Left ventricle myocardium superior (tissue), 1 donor: ENCODE data around the gene BPIFB4. TPM values are rescaled to one million over a fixed set of nuclear protein-coding genes. Genes with fewer than 3 reads are reported as not detected.

Experiments used
- ATAC-seq: fragments of 200-7000 bp; cut with Tn5 transposase; one replicate; pipeline ENCODE4 v1.9.1; 2020; ENCODE audit warnings: mild to moderate bottlenecking, moderate library complexity
- DNase-seq: peaks from one replicate; pipeline ENCODE4 v3.0.0-alpha.2; 2020
- intact Hi-C: fragments of 100-400 bp; cut with micrococcal nuclease; formaldehyde crosslinking; loops from one replicate; pipeline ENCODE4 v1.11.0; 2022
- total RNA-seq: library from RNA; stranded (reverse); fragmentation: NEBNext Ultra II Directional; extraction: Animal tissue kit (Norgen Biotek cat#: 25700); gene quantifications from one replicate; pipeline ENCODE4 v1.2.1, GENCODE V29; 2021
- donor health status: DM: no; HTN: yes; CAD: no; lungs with severe emphysema.

The BPIFB4 gene
- total RNA-seq, 1 donor from 2014 or later = not detected

DNA sequence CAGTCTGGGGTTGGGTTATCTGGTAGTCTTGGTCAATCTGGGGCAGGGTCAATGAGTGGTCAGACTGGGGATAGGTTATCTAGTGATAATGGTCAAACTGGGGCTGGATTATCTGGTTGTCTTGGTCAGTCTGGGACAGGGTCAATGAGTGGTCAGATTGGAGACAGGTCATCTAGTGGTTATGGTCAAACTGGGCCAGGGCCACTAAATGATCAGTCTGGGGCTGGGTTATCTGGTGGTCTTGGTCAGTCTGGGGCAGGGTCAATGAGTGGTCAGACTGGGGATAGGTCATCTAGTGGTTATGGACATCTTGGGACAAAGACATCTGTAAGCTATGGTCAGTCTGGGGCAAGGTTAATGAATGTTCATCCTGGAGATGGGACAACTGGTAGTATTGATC lies 60.0 kb downstream of the BPIFB4 start:
- intact Hi-C loops = no loop called here
- ATAC-seq = no peak
- DNase-seq = no peak

DNA sequence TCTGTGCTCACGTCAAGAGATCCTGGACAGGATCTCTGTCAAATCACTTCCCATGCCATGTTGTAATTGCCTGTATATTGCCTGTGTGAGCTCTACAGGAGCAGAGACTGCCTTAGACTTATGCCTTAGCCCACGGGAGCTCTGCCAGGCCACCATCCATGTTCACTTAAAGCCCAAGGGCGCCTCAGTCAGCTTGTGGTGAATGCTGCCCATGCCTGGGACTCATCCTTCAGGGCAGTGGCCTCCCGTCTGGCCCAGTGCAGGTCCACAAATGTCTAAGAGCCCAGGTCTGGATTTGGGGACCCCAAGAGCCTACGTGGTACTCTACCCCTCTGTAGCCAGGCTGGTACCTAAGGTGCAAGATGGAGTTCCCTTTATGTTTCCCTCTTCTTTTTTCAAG lies 66.1 kb downstream of the BPIFB4 start:
- ATAC-seq (no peak), DNase-seq (no peak)
- intact Hi-C loops = no loop called here

DNA sequence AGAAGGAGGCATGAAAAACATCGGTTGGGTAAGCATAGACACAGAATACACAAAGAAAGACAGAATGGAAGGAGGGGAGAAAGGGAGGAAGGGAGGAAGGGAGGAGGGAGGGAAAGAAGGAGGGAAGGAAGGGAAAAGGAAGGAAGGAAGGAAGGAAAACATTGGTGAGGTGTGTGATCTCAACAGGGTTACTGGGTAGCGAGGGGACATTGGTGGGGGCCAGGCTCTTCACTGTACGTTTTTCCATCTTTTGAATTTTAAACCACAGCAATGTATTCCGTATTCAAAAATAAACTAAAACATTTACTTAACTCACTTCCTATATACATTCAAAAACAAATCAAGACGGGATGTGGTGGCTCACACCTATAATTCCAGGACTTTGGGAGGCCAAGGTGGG lies 67.9 kb downstream of the BPIFB4 start:
- no peak for DNase-seq
- no peak for ATAC-seq
- intact Hi-C loops = no loop called here

DNA sequence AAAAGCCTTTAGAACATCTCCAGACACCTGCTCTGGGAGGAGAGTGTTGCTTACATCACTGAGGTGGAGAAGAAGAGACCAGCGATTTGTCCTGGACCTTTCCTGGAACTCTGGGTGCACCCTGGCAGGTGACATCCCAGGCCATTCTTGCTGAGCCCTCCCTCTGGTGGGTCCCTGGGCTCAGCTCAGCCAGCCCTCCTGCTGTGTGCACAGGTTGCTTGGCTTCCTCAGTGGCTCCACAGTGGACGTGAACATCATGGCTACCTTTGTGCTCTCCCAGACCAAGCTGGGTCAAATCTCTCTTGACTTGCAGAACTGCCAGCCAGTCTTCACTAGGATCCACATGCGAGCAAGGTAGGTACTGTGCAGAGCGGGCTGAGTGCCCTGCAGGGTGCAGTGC lies 68.6 kb downstream of the BPIFB4 start:
- intact Hi-C loops = no loop called here
- DNase-seq = no peak

DNA sequence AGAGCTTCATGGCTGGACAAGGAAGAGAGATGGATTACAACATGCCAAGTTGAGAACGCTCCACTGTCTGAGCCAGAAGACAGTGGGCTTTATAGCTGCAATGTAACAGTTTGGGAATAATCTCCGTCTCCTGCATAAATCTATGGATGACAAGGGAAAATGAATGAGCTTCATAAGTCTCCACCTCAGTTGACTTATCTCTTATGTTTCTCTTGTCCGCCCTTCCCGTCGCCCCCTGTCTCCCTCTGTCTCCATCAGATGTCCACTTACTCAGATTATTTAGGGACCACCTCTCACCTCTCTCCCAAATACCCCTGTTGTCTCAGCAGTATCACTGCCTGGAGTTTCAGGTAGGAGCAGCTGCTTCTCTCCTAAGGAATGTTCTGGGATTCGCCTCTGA lies 74.8 kb downstream of the BPIFB4 start:
- intact Hi-C loops = no loop called here
- no peak for DNase-seq
- no peak for ATAC-seq

More for the DNA sequence above, 68.6 kb downstream of the BPIFB4 start:
- ATAC-seq = no peak

DNA sequence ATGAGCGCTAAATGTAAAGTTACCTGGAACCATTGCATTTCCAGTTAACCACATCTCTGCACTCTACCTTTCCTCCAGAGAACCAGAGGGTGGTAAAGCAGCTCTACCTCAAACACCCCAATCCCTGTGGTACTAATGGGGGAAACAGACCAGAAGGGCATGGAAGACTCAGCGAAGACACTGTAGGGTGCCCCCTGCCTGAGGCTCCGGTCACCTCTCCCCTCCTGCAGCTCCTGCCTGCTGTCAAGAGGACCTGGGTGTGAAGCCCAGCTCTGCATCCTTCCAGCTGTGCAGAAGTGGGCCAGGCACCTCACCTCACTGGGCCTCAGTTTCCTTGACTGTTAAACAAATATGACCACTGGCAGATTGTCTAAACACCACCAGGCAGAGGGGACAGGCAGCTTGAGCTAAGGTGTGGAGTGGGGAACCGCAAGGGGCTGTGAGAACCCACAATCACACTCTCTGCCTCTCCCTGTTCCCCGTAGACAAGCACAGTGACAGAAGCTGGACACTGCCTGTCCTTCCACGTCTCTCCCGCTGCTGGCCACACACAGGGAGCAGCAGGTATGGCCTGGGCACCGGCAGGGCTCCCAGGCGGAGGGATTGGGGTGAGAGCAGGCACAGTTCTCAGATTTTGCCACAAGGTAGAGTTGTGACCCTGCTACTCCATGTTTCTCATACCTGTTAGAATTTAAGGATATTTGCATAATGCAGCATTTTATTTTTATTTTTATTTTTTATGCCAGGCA lies 79.4 kb downstream of the BPIFB4 start:
- intact Hi-C loops = no loop called here
- no peak for ATAC-seq
- no peak for DNase-seq

DNA sequence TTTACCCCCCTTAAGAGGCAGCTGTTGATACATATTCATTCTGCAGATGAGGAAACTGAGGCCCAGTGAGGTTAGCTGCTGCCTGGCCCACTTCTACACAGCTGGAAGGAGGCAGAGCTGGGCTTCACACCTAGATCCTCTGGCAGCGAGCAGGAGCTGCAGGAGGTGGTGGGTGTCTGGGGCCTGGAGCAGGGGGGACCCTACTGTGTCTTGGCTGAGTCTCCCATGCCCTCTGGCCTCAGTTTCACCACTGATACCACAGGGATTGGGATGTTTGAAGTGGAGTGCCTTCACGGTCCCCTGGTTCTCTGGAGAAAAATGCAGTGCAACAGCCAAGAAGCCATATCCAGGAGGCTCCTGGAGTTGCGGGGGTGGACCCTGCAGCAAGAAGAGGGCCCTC lies 80.3 kb downstream of the BPIFB4 start:
- intact Hi-C loops = no loop called here
- ATAC-seq = no peak
- DNase-seq = no peak

DNA sequence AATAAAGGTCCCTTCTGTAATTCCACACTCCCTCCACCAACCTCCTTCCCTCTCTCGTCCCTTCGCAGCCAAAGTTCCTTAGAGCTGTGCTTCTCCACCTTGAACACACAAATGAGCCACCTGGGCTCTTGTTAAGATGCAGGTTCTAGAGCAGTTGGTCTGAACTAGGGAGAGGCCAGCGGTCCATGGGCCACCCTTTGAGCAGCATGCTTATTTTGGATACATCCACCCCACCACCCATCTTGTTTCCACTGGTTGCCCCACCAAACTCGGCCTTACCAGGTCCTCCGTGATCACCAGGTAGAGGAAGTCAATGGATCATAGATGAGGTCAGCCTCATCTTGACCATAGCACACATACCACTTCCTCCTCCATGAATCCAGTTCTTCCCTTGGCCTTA lies 81.2 kb downstream of the BPIFB4 start:
- no peak for DNase-seq
- intact Hi-C loops = no loop called here
- ATAC-seq = no peak

Other genes with a start within 250 kb of the BPIFB4 start
- gene EFCAB8, start 220.7 kb upstream of the BPIFB4 start, total RNA-seq = not detected
- gene SUN5, start 75.2 kb upstream of the BPIFB4 start, total RNA-seq = not detected
- not detected for gene BPIFB2, start 71.9 kb upstream of the BPIFB4 start, total RNA-seq
- not detected for gene BPIFB6, start 48.0 kb upstream of the BPIFB4 start, total RNA-seq
- gene BPIFB3, start 25.7 kb upstream of the BPIFB4 start, total RNA-seq = not detected
- gene BPIFA2, start 88.5 kb downstream of the BPIFB4 start, total RNA-seq = not detected
- not detected for gene BPIFA3, start 137.7 kb downstream of the BPIFB4 start, total RNA-seq
- gene BPIFA1, start 156.4 kb downstream of the BPIFB4 start, total RNA-seq = not detected
- gene BPIFB1, start 203.6 kb downstream of the BPIFB4 start, total RNA-seq = not detected